GM21381 (cell line): ENCODE results near the gene UTP25.
"Not testable (repeated sequence)": the region's sequence is repeated elsewhere in the genome, so short reads cannot be mapped to it uniquely, and the experiment has no call there.

Experiments used
- ATAC-seq: cut with Tn5 transposase; IDR thresholded peaks from one replicate; pipeline ENCODE4 v1.9.1; 2021; ENCODE audit warnings: mild to moderate bottlenecking, moderate library complexity; ENCODE audit not compliant: unreplicated experiment

The UTP25 gene

GRCh38 chr1:209827384-209828262 is at the start of gene UTP25:
UTP25 (plus strand) TSS chr1:209827972; CDS start chr1:209828064, 92 bp downstream.
- peak; percentile 94 for ATAC-seq

GRCh38 chr1:209778102-209778501 is 49.7 kb upstream of the UTP25 start:
- ATAC-seq, result no peak

- no peak for ATAC-seq
Observed at GRCh38 chr1:209780268-209780667, 47.5 kb upstream of the UTP25 start.

- no peak for ATAC-seq
Observed at GRCh38 chr1:209783386-209783785, 44.4 kb upstream of the UTP25 start.

GRCh38 chr1:209784265-209785169 is 43.3 kb upstream of the UTP25 start, which contains the start of gene C1orf74:
C1orf74 (minus strand) TSS chr1:209784559; CDS start chr1:209783634, 925 bp downstream.
- ATAC-seq, result peak; percentile 100

GRCh38 chr1:209785592-209785991 is 42.2 kb upstream of the UTP25 start:
- no peak for ATAC-seq

GRCh38 chr1:209786146-209786545 is 41.6 kb upstream of the UTP25 start:
- ATAC-seq, result no peak

GRCh38 chr1:209787551-209787950 is 40.2 kb upstream of the UTP25 start:
- no peak for ATAC-seq

- ATAC-seq, result no peak
Observed at GRCh38 chr1:209789245-209789644, 38.5 kb upstream of the UTP25 start.

GRCh38 chr1:209790286-209791193 is 37.2 kb upstream of the UTP25 start:
- no peak for ATAC-seq

GRCh38 chr1:209791920-209792319 is 35.9 kb upstream of the UTP25 start:
- no peak for ATAC-seq

GRCh38 chr1:209793711-209794110 is 34.1 kb upstream of the UTP25 start:
- not testable (repeated sequence) for ATAC-seq

GRCh38 chr1:209797978-209798639 is 29.7 kb upstream of the UTP25 start:
- no peak for ATAC-seq

GRCh38 chr1:209800984-209801834 is 26.6 kb upstream of the UTP25 start:
- no peak for ATAC-seq

- no peak for ATAC-seq
Observed at GRCh38 chr1:209802117-209802779, 25.5 kb upstream of the UTP25 start.

- ATAC-seq, result no peak
Observed at GRCh38 chr1:209802780-209803152, 25.0 kb upstream of the UTP25 start.

GRCh38 chr1:209803568-209803967 is 24.2 kb upstream of the UTP25 start:
- ATAC-seq, result no peak

GRCh38 chr1:209805341-209805781 is 22.4 kb upstream of the UTP25 start:
- no peak for ATAC-seq
